Activated CD8-positive, alpha-beta memory T cell treated with anti-CD3 and anti-CD28 coated beads for 1 hour (primary cell): Measurements from ENCODE around the gene MAP7.
"Not testable (repeated sequence)": the region's sequence is repeated elsewhere in the genome, so short reads cannot be mapped to it uniquely, and the experiment has no call there.

Experiments used
- DNase-seq, 2 donors: peaks; one replicate each; pipeline ENCODE4 v3.0.0-alpha.2; 2020; ENCODE audit warnings: low read depth in 1 of 2; ENCODE audit errors: extremely low read depth in 1 of 2

Gene MAP7

DNA sequence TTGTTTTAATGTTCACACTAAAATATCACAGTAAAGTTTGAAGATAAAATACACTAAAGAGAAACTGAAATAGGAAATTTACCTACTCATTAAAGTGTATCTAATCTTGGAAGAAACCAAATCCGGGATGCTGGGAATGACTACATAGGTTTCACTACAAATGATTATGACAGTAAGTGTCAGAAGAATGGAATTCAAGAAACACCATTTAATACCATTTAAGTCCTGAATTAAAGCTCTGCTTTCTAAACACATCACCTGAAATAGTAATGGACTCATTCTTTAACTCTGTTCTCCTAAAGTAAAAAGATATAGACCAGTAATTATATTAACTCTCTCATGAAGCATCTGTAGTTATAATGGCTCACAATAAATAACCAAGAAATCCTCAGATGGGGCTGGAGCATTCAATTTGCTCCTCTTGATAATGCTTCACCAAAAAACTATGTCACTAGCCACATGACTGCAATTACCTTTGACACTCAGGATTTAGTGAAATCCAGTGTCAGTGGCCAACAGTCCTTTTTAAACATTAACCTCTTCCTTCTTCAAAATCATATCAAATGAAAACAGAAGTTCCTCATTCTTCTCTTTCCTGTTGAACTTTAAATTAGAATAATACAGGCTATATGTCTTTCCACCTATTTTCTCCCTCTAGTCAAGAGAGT, 41.4 kb downstream of the MAP7 start:
- no peak for DNase-seq

DNA sequence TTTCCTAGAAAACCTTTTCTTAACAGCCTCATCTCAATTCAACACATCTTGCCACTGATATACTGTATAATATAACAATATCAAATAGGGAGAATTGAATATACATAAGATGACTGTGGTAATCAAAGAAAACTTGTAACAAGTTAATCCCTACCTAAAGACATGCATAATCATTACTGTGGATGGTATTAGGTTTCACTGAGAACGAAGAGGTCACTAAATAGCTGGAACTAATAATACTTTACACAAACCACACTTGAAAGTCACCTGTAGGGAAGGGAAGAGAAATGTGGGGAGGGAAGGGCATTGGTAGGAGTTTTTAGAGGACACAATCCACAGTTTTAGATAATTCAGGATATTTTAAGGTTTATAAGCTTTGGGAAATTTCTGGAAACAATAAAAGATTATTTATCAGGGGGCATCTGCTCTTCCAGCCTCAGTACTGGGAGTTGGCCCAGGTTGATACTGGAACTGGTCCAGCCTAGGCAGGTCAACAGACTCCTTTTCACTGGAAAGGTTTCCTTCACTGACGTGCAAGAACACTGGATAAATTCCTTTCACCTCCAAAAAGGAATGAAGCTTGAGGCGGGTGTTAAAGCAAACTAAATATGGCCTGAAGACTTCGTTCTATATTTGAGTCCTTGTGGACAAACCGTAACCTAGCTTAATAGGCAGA, 44.0 kb downstream of the MAP7 start:
- DNase-seq = no peak

DNA sequence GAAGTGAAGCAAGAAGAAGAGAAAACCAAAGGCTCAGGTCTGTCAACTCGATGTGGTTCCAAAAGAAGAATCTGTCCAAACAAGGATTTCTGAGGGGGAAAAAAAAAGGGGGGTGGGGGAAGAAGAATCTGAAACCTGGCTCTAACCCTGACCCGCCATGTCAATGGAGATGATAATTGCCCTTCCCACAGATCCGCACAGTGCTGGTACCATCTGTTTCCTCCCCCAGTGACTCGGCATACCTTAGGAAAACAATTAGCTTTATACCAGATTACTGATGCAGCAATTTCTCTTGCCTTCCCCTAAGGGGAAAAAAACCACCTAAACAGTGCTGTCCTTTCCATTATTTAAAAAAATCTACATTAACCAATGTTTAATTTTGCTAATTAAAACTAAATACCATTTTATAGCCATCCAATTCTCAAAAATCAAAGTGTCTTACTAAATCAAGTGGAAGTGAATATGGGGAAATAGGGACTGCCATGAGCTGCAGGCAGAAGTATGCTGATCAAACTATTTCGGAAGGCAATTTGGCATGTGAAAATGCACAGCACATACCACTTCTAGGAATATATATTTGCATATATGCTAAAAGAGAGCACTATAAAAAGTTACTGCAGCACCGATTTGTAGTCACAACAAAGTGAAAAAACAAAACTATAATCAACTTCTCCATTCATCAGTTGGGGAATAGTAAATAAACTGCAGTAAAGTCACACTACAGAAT, 46.8 kb downstream of the MAP7 start:
- DNase-seq = no peak

DNA sequence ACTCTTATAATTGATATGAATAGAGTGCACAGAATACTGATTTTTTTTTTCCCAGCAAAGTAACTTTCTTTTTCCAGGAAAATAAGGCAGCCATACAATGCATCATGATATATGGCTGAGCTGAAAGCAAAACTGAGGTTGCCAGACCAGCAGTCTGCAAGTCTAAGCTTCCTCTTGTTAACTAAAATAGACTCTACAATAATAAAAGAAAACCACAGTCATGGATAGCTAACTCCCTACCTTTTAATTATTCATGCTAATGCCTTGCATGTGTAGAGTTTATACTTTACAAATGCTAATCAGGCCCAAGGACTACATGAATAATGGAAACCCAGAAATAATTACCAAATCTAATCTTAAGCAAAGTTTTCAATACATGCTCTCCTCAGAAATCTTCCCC, 47.4 kb downstream of the MAP7 start:
- no peak for DNase-seq

DNA sequence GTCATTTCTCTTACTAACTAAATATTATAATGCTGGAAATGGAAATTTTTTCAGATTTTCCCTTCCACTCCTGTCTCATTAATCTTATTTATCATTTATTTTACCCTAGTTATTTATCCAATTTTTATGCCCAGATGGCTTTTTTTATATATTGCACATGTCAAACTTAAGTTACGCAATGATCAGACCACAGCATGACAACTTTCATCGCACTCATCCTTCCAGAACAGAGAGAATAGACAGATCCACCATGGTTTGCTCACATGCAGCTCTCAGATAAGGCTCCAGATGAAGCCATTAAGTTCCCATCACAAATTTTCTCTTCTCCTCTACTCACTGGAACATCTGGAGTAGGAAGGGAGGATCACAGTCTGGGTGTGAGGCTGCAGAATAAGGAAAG, 48.7 kb downstream of the MAP7 start:
- DNase-seq = no peak

DNA sequence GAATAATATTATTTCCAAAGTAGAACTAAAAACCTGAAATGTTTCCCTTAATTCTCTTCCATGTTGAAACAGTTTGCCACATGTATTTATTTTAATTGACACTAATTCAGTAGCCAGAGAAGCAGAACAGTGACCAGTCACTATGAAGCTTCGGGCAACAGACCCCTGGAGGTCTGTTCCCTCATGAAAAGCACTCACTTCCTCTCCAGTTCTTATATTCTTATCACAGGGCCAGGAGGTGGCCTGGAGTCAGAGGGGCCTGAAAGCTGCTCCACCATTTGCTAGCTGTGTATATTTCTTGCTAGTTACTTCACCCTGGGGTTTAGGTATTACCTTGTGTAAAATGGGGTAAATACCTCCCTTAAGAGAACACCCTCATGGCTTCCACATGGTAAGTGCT, 49.1 kb downstream of the MAP7 start:
- no peak for DNase-seq

DNA sequence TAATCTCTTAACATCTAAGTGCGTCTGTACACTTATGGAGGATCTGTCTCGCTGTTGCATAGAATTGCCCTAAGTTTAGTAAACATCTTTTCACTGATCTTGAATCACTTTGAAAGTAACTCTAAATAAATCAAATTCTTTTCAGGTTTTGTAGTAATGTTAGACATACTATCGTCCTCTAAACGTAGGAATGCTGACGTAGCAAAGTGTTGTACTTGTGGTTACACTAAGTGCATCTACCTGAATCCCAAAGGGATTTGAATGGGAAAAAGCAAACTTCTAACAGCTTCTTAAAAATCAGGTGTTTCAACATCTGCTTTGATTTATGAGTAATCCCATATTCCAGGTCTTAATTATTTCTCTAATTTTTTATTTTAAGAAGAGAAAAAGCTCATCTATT, 49.8 kb downstream of the MAP7 start:
- no peak for DNase-seq

DNA sequence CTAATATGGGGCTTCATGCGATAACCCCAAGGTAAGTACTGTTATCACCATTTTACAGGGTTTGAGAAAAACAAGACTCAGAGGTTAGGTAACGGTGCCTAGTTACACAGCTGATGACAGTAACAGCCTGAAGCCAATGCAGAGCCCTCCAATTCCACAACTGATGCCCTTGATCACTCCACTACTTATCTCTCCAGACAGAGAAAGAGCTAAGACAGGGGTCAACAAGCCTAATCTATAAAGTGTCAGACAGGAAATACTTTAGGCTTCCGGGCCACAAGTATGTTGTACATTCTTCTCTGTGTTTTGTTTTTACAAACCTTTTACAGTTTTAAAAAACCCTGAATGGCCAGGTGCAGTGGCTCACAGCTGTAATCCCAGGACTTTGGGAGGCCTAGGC, 50.9 kb downstream of the MAP7 start:
- no peak for DNase-seq

DNA sequence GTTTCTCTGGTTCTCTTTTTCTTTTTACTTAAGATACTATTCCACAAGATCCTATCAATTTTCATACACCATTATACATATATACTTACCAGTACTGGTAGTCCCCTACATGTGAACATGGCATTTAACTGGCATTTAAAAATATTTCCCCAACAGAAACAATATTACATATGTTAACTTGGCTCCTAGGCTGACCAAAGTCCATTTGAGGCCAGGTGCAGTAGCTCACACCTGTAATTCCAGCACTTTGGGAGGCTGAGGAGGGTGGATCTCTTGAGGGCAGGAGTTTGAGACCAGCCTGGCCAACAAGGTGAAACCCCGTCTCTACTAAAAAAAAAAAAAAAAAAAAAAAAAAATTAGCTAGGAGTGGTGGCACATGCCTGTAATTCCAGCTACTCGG, 53.8 kb downstream of the MAP7 start:
- not testable (repeated sequence) for DNase-seq

DNA sequence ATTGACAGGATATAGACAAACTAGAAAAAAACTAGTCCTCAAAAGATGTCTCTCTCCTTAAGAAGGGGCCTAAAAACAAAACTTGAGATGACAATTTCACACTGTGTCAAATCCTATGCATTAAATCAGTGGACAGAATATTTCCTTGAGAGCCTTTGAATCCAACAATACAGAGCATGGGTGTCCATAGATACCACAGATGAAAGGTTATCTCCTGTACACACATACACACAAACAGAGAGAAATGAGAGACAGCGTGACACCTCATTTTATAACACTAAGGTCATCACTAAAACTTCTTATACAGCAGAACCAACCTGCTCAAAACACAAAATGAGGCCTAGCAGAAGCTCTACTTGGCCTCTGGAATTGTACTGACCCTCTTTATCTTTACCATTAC, 55.5 kb downstream of the MAP7 start:
- DNase-seq = no peak

DNA sequence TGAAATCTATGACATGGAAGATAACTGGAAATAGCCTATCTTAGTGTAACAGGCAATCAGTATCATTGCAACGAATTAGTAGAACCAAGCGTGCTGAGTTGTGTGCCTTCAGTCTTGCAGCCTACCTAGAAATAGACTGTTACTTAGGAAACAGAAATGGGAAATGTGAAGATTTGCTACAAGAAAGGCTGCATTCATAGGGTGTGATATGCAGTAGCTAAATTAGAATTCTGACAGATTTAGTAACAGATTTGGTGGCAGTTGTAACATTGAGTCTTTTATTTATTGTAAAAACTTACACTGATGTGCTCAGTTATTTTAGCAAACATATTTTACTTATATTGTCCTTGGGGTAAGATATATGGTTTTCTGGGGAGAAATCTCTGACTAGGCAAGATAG, 56.2 kb downstream of the MAP7 start:
- no peak for DNase-seq

DNA sequence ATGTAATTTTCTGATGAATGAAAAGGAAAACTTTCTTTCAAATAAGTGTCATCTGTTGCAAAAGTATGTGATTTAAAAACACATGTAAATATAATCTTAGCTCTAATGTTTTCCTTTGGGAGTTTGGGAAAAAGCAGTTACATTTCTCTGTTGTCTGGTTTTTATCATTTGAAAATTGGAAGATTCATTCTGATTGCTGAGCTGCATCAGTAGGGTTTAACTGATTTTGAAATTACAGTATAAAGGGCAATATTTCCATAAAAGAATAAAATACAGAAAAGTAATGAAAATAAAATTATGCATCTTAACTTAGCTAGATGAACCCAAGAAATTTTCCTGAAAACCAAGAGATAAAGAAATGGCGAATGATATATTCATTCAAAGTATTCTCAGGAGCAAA, 57.8 kb downstream of the MAP7 start:
- no peak for DNase-seq

DNA sequence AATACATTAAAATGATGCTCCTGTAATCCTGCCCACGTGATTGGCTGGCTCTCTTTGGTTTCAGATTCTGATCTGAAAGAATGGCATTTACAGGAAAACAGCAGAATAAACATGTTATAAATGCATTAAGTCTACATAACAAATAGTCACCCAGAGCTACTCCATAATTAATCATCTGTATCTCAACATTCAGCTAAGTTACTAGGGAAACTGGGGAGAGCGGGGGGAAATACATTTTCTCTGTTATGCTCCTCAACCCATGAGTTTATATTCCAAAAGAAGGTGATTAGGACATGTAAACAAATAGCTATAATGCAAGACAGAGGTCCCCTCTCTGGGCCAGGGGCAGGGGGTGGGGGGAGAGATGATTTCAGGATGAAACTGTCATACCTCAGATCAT, 58.5 kb downstream of the MAP7 start:
- no peak for DNase-seq

DNA sequence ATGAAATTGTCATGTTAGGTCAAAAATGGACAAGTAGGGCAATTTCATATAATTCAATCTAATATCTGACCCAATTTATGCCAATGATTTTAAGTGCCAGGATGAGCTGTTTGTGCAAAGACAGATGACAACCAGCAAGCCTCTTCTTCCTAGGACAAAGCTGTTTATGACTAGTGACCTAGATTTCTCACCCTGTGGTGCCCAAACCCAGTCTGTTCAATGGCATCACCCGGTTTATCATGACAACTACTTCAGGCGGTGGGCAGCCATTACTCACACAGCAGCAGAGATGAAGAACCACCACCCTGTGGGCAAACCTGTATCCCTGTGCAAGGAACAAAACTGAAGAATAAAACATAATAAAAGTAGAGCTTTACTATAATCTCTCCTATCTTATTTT, 59.0 kb downstream of the MAP7 start:
- DNase-seq = no peak

DNA sequence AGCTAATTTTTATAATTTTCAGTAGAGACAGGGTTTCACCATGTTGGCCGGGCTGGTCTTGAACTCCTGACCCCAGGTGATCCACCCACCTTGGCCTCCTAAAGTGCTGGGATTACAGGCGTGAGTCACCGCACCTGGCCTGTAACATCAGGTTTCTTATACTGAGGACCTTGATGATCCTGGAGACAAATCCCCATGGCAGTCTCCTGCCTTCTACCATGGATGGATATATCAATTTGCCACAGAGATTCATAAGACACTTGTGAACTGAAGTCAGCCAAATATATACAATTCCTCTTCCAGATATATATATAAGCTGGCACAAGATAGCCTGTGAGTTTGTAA, 60.6 kb downstream of the MAP7 start:
- DNase-seq = not testable (repeated sequence)

DNA sequence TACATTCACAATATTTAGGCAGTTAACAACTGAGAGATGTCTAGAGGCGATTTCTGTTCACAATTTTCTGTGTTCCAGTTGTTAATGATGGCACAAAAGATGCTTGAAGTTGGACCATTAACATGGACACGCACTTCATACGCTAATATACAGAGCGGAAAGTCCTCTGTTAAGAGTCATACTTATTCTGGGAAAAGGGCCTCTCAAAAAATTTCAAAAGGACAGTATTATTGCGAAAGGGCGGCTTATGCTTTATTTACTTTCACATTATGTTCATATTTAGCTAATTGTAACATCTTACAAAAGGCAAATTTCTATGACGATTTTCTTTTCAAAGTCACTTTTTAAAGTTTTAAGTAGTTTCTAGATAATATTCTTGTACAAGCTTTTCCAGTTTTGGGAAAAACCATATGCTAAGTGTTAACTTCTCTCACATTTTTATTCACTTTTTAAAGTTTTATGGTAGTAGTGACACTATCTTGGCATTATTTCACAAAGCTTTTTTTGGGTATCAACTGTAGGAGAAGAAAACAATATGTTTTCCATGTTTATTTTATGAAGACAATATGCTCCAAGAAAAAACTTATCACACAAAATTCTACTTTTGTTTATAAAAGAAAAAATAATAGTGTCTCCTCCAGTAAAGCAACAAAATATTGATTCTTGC, 62.3 kb downstream of the MAP7 start:
- DNase-seq = no peak

DNA sequence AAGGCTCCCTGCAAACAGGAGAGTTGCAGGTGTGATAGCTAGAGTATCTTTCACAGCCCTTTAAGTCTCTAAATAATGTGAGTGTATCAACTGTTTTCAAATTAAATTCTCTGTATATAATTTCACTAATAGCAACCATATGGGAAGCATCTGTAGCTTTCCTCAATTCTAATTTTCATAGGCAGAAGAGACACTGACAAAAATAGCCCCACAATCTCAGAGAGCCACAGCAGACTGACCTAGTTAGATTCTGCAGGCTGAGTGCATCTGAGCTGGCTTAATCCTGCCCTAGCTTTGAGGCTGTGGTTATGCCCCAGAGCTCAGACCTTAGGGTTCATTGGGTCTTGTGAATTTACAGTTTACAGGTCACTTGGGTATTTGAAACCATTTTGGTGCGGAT, 63.9 kb downstream of the MAP7 start:
- no peak for DNase-seq

DNA sequence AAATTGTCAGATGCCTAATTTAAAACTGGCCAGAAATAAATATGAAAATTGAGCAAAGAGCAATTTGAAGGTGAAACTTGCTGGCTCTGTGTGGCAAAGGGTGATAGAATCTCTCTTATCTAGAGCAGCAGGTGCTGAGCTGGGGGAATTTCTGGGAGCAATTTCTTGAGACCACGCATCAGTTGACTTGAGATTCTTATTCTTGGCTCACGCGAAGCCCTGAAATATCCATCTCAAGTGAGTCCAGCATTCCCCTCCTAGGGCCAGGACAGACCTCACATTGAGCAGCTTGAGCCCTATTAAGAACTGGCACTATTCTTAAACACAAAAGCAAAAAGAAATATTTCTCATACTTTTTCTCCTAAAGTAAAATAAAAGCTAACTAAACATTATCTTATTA, 66.3 kb downstream of the MAP7 start:
- DNase-seq = no peak

DNA sequence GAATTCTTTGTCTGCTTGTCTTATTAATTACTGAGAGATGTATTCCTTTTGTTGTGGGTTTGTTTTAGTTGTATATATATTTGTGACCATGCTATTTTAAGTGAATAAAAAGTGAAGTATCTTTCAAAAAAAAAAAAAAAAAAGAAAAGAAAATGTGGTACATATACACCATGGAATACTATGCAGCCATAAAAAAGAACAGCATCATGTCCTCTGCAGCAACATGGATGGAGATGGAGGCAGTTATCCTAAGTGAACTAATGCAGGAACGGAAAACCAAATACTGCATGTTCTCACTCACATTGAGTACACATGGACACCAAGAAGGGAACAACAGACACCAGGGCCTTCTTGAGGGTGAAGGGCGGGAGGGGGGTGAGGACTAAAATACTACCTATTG, 67.2 kb downstream of the MAP7 start:
- DNase-seq = not testable (repeated sequence)

DNA sequence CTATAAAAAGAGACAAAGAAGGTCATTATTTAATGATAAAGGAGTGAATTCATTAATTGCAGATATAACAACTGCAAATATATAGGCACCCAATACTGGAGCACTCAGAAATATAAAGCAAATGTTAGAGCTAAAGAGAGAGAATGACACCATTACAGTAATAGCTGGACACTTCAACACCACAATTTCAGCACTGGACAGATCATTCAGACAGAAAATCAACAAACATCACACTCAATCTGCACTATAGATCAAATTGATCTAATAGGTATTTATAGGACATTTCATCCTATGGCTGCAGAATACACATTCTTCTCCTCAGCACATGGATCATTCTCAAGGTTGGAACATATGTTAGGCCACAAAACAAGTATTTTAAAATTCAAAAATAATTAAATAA, 72.7 kb downstream of the MAP7 start:
- no peak for DNase-seq

DNA sequence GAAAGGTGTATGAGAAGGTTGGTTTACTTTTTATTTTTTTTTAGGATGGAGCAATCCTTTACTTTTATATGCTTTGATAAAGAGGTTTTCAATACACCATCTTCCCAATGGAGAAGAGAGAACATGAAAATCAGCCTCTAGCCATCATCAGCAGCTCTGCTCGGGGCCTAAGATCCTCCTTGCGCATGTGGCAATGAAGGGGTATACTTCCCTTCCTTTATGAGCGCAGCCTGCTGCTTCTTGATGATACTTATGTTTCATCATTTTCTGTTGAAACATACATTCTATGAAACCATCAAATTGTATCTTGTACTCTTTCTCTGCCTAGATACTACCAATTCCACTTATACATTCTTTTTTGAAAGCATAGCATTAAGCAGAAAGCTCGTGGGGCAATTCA, 74.5 kb downstream of the MAP7 start:
- no peak for DNase-seq

DNA sequence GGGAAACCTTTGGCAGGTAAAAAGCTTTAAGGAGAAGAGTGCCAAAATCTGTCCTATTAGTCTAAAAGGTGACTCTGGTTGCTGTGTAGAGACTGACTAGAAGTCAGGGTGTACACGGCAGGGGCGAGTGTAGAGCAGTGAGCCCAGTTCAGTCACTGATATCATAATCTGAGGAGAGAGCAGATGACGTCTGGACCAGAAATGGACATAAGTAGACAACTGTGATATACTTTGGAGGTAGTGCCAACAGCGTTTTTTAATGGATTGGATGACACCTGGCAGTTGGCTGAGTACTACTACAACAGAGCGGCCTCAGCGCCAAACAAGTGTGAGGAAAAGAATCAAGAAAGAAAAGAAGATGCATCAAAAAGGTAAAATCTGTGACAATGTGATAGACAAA, 76.0 kb downstream of the MAP7 start:
- no peak for DNase-seq
